ENCODE results near the gene GP5. TPM values are rescaled to one million over a fixed set of nuclear protein-coding genes. Genes with fewer than 3 reads are reported as not detected.

GP5 gene
- total RNA-seq, 1 experiment from 2014 or later: 0.05 TPM

GRCh38 chr3:194425399-194425798 is 26.3 kb upstream of the GP5 start:
- no TSS peak for BruUV-seq (replicated peaks)
- Histone ChIP-seq H3K9me3 (ENCODE audit: control insufficient read depth, insufficient read depth, low read depth, low read length) (no peaks in the 10 kb centered on the region), H3K36me3 (ENCODE audit: control insufficient read depth, insufficient read depth, low read length) (peaks cover 52% of the 10 kb centered on the region), H3K4me1 (ENCODE audit: control insufficient read depth, insufficient read depth, low read length) (no peaks in the 10 kb centered on the region), H3K4me3 (ENCODE audit: low read depth in 2 of 2, low read length in 2 of 2) (no peak overlapping the region), H3K27ac (ENCODE audit: low read length) (no peak overlapping the region), H3K27me3 (ENCODE audit: control insufficient read depth, insufficient read depth, low read length) (no peaks in the 10 kb centered on the region)
- in situ Hi-C loops (cut with HindIII; ENCODE audit: low pct_unique_long_range_greater_than_20kb, low sequenced_read_pairs): no loop called here
- TF ChIP-seq REST (IDR thresholded peaks at IDR 0.05; ENCODE audit: insufficient read depth in 1 of 2, low read depth in 2 of 2, low read length in 1 of 2): no peak
- no peak for TF ChIP-seq CTCF (IDR thresholded peaks at IDR 0.05)
- no peak for TF ChIP-seq POLR2AphosphoS5 (IDR thresholded peaks at IDR 0.05; ENCODE audit: low read depth, low read length)
- TF ChIP-seq SIN3A (IDR thresholded peaks at IDR 0.05; ENCODE audit: borderline replicate concordance, insufficient read depth, low read depth, low read length): no peak
- TF ChIP-seq TCF7L2 (IDR thresholded peaks at IDR 0.05; ENCODE audit: low read depth, low read length): no peak
- CTCF ChIA-PET: no interaction called here
- intact Hi-C loops (cut with micrococcal nuclease; ENCODE audit: unreplicated experiment): loop anchor here (10.0 kb wide), 1 partner anchor 59 kb away; the partner anchor contains the start of gene ATP13A3
- DNase-seq (ENCODE audit: low read depth, low spot score) (no peak), ATAC-seq (no peak)
- POLR2A ChIA-PET: interaction anchor here (0.6 kb wide), 1 partner anchor 10 kb away, joined by 3 read pairs; no protein-coding TSS in a partner anchor

GRCh38 chr3:194424953-194425352 is 25.9 kb upstream of the GP5 start:
- Histone ChIP-seq H3K27ac (ENCODE audit: low read length) (no peak overlapping the region), H3K36me3 (ENCODE audit: control insufficient read depth, insufficient read depth, low read length) (peaks cover 52% of the 10 kb centered on the region), H3K4me1 (ENCODE audit: control insufficient read depth, insufficient read depth, low read length) (no peaks in the 10 kb centered on the region), H3K27me3 (ENCODE audit: control insufficient read depth, insufficient read depth, low read length) (no peaks in the 10 kb centered on the region), H3K4me3 (ENCODE audit: low read depth in 2 of 2, low read length in 2 of 2) (no peak overlapping the region), H3K9me3 (ENCODE audit: control insufficient read depth, insufficient read depth, low read depth, low read length) (no peaks in the 10 kb centered on the region)
- in situ Hi-C loops (cut with HindIII; ENCODE audit: low pct_unique_long_range_greater_than_20kb, low sequenced_read_pairs) (no loop called here), intact Hi-C loops (cut with micrococcal nuclease; ENCODE audit: unreplicated experiment) (loop anchor here (10.0 kb wide), 1 partner anchor 60 kb away; the partner anchor contains the start of gene ATP13A3)
- no peak for DNase-seq (ENCODE audit: low read depth, low spot score)
- ChIA-PET CTCF (no interaction called here), POLR2A (no interaction called here)
- TF ChIP-seq REST (IDR thresholded peaks at IDR 0.05; ENCODE audit: insufficient read depth in 1 of 2, low read depth in 2 of 2, low read length in 1 of 2) (no peak), TCF7L2 (IDR thresholded peaks at IDR 0.05; ENCODE audit: low read depth, low read length) (no peak), SIN3A (IDR thresholded peaks at IDR 0.05; ENCODE audit: borderline replicate concordance, insufficient read depth, low read depth, low read length) (no peak), POLR2AphosphoS5 (IDR thresholded peaks at IDR 0.05; ENCODE audit: low read depth, low read length) (no peak), CTCF (IDR thresholded peaks at IDR 0.05) (no peak)
- ATAC-seq: no peak
- BruUV-seq (replicated peaks): no TSS peak
